ENCODE results near the gene KCNQ1OT1.

The KCNQ1OT1 gene

GRCh38 chr11:2701230-2701629 lies 1.4 kb upstream of the KCNQ1OT1 start:
- DNase-seq, result no peak

DNA sequence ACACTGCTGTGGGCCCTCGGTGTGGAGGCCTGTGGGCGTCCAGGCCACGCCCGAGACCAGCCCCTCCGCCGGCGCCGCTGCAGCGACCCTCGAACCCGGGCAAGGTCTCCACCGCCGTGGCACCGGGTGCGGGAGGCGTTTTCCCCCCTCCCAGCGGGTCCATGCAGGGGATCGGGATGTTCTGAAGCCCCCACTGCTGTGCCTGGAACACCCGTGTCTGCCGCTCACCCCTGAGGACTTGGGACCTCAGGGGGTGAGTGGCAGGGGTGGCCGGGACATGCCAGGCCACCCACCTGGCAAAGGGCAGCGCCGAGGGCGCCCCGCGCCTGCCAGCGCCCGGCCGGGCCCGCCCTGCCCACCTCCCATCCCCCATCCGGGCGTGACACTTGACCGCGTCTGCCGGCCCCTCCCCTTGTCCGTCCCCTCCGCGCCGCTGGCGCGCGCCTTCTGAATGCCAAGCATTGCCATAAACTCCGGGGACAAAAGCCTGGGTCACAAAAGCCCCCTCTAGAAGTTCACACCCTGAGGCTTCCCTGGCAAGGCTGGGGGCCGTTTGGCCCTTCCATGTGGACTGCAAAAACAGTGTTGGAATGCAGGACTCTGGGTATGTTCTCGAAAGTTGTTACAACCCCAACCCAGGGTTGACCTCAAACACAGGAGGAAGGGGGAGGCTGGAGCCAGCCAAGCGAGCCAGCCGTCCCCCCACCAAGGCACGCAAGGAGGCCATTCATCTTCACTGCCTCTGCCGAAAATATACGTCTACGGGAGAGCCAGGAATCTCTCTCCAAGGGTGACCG lies 819 bp upstream of the KCNQ1OT1 start:
- DNase-seq, result no peak

GRCh38 chr11:2699185-2699530 lies 636 bp downstream of the KCNQ1OT1 start:
- DNase-seq, result no peak

DNA sequence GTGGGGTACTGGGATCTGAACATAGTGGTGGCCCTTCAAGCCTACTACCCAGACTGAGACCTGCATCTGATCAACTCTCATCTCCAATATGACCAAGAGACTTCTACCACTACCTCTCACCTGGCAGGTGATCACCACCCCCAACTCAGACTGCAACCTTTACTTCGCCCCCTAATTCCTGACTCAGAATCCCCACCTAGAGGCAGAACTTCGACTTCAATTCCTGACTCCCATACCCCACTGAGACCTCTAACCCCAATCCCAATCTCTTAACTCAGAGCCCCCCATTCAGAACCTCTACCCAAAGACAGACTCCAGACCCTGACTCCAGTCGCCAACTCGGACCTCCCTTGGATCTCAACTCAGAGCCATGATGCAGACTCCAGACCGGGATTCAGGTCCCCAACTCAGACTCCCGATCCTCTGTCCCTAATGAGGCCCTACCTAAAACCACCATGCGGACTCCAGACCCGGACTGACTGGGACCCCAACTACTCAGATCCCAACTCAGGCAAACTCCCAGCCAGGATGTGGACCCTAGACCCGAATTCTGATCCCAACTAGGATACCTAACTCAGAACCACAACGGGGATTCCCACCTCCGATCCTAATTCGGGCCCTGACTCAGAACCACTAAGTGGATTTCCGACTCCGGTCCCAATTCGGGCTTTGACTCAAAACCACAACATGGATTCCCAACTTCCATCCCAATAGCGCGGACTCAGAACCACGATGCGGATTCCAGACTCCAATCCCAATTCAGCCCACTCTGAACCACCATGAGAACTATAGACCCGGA lies 1.2 kb downstream of the KCNQ1OT1 start:
- no peak for DNase-seq

DNA sequence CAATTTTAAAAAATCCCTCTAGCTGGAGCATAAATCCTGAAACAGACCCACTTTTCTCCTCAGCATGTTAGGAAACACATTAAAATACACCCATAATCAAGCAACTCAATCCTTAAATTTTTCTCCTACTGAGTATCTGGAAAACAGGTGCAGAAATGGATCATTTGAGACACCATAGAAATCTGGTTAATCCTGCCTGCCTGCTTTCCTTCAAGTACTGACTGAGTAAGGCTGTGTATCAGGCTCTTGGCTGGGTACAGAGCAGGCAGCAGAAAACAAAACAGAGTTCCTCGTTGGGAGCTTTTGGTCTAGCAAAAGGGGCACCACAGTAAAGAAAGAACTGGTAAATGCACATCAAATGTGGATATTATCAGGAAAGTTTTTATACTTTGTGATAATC lies 1.9 kb downstream of the KCNQ1OT1 start:
- no peak for DNase-seq

- DNase-seq, result no peak
Measured at GRCh38 chr11:2696455-2696854, 3.3 kb downstream of the KCNQ1OT1 start.

GRCh38 chr11:2694995-2695939 lies 4.5 kb downstream of the KCNQ1OT1 start:
- DNase-seq, result no peak

- no peak for DNase-seq
Measured at GRCh38 chr11:2694495-2694894, 5.3 kb downstream of the KCNQ1OT1 start.

GRCh38 chr11:2693271-2694261 lies 6.2 kb downstream of the KCNQ1OT1 start:
- DNase-seq, result no peak

- no peak for DNase-seq
Measured at GRCh38 chr11:2691991-2692875, 7.6 kb downstream of the KCNQ1OT1 start.

DNA sequence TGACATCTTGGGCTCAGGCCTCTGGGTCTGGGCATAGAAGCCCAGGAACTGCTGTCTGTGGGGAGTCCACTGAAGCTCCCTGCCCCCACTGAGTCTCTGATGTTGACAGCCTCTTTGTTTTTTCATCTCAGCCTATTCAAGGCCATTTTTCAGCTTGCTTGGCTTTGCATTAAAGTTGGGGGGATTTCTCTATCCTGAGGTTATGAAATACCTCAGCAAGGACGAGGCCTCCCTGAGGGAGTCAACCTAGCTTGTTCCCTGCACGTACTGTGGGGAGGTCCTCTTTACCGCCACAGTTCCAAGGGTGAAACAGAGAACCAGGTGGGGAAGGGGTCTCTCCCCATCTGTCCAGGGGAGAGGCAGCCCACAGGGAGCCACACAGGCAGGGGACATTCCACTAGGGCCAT lies 8.4 kb downstream of the KCNQ1OT1 start:
- DNase-seq, result no peak

- no peak for DNase-seq
Measured at GRCh38 chr11:2690596-2691354, 9.0 kb downstream of the KCNQ1OT1 start.

GRCh38 chr11:2689651-2690575 lies 9.9 kb downstream of the KCNQ1OT1 start:
- no peak for DNase-seq

DNA sequence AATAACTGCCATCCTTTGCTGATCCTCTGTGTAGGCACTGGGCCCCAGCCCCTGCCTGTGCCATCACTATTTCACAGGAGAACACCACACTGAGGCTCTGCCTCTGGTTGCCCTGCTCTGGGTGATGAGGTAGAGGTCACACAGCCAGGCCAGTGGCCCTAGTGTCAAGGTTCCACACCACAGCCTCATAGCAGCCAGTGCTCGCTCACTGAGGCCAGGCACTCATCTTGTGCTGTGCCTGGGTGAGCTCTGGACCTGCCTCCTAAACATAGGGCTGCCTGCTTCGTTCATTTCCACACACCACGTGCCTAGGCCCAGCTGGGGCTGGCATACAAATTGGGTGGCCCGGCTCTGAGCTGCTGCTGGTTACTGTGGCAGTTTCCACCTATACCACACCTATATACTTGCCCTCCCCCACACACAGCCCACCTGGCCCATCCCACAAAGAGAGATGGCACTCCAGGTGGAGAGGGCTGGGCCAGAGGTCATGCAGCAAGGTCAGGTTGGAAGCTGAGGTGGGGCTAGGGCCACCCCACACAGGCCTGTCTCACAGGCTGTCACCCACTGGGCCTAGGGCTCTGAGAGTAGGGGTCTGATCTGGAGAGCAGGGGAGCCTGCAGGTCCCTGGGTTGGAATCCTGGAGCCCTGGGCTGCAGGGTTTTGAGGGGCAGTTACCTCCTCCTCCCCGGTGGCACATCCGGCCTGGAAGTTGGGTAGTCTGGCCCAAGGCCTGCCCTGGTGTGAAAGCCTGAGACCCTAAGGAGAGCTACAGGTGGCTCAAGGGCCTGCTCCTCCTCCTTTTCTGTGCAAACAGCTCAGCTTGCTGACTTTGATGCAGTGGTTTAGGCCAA lies 11.2 kb downstream of the KCNQ1OT1 start:
- no peak for DNase-seq

GRCh38 chr11:2687782-2688191 lies 12.0 kb downstream of the KCNQ1OT1 start:
- no peak for DNase-seq

DNA sequence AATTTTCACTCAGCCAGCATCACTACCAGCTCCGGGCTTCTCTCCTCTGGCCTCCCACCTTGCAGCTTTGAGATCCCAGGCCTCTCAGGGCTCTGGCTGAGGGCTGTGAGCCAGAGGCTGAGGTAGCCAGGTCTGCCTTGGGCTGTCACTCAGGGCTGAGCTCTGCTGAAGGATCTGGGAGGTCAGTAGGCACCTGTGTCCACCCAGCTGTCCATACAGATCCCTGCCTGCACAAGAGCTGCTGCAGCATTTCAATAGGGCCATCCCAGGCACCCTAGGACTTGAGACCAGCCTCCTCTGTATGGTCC lies 12.6 kb downstream of the KCNQ1OT1 start:
- DNase-seq, result no peak

- DNase-seq, result no peak
Measured at GRCh38 chr11:2686360-2687222, 13.2 kb downstream of the KCNQ1OT1 start.
